Measurements from ENCODE around the gene ANKRD53.

DNA sequence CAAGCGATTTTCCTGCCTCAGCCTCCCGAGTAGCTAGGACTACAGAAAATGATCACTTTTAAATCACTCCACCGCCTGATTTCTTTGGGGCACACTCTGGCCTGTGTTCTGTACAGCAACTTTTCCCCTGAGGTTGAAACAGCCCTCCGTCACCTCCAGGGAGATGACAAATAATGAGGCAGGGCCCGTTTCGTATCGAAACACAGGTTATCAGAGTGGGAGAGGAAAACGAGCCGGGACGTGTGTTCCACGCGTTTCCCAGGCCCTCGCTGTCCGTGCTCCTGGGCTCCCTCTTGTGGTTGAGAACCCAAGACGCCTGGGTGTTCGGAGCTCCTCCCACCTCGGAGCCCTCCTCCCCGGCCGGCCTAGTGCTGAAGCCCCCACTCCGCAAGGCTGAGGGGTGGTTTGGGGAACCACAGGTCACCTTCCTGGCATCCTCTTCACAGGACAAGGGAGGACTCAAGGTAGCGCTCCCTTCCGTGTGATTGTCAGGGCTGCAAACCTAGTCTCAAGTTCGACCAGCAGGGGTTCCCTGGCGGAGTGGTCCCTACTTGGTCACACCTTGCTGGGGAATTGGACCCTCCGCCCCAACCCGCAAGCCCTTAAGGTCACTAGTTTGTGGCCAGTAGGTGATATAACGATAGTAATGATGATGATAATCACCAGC, 30.0 kb upstream of the ANKRD53 start:
- TF ChIP-seq, protein P1, sequence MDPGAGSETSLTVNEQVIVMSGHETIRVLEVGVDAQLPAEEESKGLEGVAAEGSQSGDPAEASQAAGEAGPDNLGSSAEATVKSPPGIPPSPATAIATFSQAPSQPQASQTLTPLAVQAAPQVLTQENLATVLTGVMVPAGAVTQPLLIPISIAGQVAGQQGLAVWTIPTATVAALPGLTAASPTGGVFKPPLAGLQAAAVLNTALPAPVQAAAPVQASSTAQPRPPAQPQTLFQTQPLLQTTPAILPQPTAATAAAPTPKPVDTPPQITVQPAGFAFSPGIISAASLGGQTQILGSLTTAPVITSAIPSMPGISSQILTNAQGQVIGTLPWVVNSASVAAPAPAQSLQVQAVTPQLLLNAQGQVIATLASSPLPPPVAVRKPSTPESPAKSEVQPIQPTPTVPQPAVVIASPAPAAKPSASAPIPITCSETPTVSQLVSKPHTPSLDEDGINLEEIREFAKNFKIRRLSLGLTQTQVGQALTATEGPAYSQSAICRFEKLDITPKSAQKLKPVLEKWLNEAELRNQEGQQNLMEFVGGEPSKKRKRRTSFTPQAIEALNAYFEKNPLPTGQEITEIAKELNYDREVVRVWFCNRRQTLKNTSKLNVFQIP (CRISPR knock-in tag; IDR thresholded peaks at IDR 0.05; ENCODE audit: borderline replicate concordance, low read depth), result no peak
- TF ChIP-seq ZNF565 (CRISPR knock-in tag; conservative IDR thresholded peaks at IDR 0.05; ENCODE audit: low read depth) (no peak), SNAI2 (CRISPR knock-in tag; IDR thresholded peaks at IDR 0.05) (no peak), ZFP3 (CRISPR knock-in tag; IDR thresholded peaks at IDR 0.05) (no peak)
- TF ChIP-seq, protein P2, sequence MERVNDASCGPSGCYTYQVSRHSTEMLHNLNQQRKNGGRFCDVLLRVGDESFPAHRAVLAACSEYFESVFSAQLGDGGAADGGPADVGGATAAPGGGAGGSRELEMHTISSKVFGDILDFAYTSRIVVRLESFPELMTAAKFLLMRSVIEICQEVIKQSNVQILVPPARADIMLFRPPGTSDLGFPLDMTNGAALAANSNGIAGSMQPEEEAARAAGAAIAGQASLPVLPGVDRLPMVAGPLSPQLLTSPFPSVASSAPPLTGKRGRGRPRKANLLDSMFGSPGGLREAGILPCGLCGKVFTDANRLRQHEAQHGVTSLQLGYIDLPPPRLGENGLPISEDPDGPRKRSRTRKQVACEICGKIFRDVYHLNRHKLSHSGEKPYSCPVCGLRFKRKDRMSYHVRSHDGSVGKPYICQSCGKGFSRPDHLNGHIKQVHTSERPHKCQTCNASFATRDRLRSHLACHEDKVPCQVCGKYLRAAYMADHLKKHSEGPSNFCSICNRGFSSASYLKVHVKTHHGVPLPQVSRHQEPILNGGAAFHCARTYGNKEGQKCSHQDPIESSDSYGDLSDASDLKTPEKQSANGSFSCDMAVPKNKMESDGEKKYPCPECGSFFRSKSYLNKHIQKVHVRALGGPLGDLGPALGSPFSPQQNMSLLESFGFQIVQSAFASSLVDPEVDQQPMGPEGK (CRISPR knock-in tag; IDR thresholded peaks at IDR 0.05; ENCODE audit: borderline replicate concordance), result no peak
